ENCODE measurements around the gene DNAI7.

GRCh38 chr12:25152055-25152454, 42.9 kb downstream of the DNAI7 start:
- TF ChIP-seq RAD21 (conservative IDR thresholded peaks at IDR 0.05 in 1 of 2, IDR thresholded peaks at IDR 0.05 in 1 of 2), result no peak
- no peak for TF ChIP-seq CTCF (IDR thresholded peaks at IDR 0.05)
- no peak for TF ChIP-seq MAFK (IDR thresholded peaks at IDR 0.05; ENCODE audit: partially characterized antibody)
- no peak for TF ChIP-seq POLR2A (IDR thresholded peaks at IDR 0.05; ENCODE audit: low read length)
- TF ChIP-seq REST (IDR thresholded peaks at IDR 0.05), result no peak
- TF ChIP-seq HMGXB4 (CRISPR knock-in tag; IDR thresholded peaks at IDR 0.05; ENCODE audit: borderline replicate concordance), result no peak
- no peak for TF ChIP-seq PHF8 (IDR thresholded peaks at IDR 0.05; ENCODE audit: borderline replicate concordance, low read depth)
- no peak for TF ChIP-seq EP300 (IDR thresholded peaks at IDR 0.05)
- TF ChIP-seq RFX5 (IDR thresholded peaks at IDR 0.05), result no peak
- TF ChIP-seq HDAC2 (IDR thresholded peaks at IDR 0.05), result no peak
- TF ChIP-seq SMC3 (IDR thresholded peaks at IDR 0.05), result no peak

Measured in A549 (cell line).